GM03348 (cell line): ENCODE results near the gene RYR2.
"Not testable (repeated sequence)": the region's sequence is repeated elsewhere in the genome, so short reads cannot be mapped to it uniquely, and the experiment has no call there.

Experiments used
- DNase-seq: peaks from one replicate; pipeline ENCODE4 v3.0.0; 2012; ENCODE audit warnings: low spot score

The RYR2 gene

DNA sequence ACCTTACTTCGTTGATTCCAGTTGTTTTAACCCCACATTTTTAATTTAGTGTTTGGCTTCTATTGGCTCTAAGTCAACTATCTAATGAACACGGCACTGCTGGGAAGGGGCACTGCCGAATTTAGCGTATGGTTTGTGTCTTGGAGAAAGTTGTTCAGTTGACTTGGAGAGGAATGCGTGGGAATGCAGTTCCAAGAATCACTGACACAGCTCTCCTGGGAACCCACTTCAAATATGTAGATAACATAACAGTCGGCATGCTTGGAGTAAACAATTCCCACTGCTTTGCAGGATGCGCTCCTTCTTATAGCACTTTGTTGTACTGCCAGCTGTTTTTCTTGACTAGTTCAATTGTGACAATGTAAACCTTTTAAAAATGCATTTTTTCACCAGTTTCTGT, 104.3 kb downstream of the RYR2 start:
- no peak for DNase-seq

DNA sequence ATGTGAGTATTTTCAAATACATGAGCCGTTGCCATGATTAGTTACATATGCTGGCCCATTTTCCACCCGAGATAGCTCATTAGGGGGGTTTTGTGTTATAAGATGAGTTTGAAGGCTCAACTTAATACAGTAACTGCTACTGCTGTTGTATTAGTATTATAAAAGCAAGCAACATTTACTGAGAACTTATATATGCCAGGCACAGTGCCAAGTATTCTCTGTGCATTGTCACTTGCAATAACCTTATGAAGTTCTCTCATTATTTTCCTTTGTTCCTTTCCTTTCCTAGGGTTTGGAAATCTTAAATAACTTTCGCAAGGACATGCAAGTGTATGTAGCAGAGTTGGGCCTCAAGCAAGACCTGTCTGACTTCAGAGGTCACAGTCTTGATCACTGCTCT, 107.9 kb downstream of the RYR2 start:
- DNase-seq, result no peak

- not testable (repeated sequence) for DNase-seq
These were observed 110.0 kb downstream of the RYR2 start for GRCh38 chr1:237151979-237152378.

GRCh38 chr1:237152506-237153335, 110.7 kb downstream of the RYR2 start:
- DNase-seq, result no peak

DNA sequence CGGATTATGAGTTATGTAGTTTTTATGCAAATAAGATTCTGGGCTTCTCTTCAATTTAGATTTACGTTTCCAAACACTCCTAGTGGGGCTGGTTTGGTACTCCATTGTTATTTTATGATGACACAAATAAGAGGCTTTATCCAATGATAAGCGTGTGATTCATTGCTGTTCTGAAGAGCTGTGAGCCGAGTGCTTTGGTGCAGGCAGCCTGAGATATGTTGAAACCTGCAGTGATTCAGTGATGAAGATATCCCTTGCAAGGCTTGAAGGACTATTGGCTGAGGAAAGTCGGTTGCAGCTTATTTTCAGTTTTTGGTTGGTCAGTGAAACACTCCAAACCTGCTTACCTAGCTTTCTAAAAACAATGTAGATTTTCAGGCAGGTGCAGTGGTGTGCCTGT, 112.2 kb downstream of the RYR2 start:
- no peak for DNase-seq

DNA sequence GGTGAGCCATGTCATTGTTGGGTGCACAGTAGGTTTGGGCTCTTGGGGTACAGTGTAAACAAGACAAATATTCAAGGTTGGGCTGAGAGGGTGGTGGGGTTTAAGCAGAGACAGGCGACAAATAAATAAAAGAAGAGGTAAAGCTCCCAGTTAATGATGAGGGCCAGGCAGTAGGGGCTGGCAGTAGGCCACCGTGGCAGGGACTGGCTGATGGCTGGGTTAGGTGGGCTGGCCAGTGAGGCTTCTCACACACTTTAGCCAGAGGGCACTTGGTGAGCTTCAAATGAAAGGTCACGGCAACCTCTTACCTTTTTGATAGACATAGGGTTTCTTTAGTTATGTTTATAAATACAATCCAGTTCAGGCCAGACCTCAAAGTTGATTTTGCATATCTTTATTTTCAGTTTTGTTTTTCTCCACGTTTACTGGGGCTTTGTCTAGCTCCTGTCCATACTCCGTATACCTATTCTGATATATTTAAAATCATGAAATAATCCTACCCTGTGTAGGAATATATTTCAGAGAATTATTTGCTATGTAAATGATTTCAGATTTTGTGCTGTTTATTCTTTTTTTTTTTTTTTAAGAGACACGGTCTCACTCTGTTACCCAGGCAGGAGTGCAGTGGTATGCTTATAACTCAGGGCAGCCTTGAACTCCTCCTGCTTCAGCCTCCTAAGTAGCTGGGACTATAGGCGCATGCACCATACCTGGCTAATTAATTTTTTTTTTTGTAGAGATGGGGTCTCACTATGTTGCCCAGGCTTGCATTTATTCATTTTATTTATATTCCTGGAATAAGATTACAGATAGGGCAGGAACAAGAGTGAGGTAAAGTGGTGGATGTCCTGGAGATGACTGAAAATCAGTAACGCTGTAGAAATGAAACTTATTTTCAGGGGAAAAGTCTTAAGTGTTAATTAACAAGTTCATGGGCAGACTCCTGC, 122.7 kb downstream of the RYR2 start:
- no peak for DNase-seq

GRCh38 chr1:237166086-237166485, 124.1 kb downstream of the RYR2 start:
- DNase-seq, result no peak

DNA sequence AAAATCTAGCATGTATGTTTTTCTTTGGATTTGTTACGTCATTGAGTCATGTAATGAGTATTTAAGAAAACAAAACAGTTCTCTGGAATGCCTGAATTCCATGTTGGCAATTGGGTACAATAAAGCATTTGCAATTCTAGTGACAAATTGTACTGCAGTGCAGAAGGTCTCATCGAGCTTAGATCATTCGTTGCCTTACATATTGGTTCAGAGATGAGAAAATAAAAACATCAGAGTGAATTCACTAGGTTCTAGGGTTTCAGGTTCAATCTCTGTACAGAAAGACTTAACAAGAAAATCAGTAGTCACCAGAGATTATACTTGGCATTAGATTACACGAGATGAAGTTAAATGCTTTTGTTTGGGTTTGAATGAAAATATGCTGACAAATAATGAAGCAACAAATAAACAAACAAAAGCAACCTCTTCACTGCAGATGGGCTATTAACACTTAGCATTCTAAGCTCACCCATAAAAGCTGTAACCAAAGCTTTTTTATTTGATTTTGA, 124.7 kb downstream of the RYR2 start:
- no peak for DNase-seq

- DNase-seq, result no peak
These were observed 128.2 kb downstream of the RYR2 start for GRCh38 chr1:237170149-237170548.

DNA sequence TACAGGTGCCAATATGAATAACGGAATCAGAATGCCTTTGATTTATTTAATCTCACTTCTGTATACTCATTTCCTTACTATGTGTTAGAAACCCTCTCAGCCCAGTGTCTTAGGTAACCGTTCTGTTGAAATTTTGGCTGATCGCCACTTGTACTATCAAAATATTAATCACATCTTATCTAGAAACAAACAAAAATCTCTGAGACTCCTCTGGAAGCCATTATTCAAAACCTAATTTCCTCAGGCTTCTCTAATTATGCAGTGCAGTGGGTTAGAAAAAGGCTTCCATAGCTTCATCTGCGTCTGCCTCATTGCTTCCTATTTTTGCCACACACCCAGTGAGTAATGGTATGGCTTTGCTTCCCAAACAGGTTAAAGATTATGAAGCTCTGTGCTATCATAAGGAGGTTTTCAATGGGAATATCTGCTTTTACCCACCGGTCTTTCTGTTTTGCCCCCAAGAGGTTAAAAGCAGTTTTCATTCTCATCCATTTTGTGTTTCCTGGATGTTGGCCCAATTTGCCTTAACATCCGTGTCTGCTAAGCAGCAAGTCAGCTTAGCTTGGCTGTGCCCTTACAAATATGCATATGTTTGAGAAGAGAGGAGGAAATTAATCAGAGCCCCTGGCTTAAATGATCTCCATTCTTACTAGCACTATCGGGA, 129.6 kb downstream of the RYR2 start:
- no peak for DNase-seq

- no peak for DNase-seq
These were observed 130.1 kb downstream of the RYR2 start for GRCh38 chr1:237172118-237172485.

DNA sequence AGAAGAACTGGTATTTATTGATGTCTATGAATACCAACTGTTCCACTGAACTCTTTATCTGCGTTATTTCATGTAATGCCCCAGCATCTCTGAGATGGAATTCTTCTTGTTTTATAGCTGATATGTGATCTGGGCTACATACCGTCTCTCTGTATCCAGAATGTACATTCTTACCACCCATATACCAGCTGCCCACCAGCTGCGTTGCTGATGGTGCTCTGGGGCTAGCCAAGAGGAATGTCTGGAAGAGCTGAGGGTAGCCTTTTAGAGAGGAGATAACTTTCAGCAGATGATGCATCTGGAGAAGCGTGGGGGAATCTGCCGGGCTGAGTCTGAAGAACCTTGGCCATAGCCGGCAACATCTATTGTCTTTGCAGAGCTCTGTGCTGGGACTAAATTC, 137.5 kb downstream of the RYR2 start:
- DNase-seq, result no peak

GRCh38 chr1:237180256-237180655, 138.3 kb downstream of the RYR2 start:
- no peak for DNase-seq

- DNase-seq, result no peak
These were observed 139.8 kb downstream of the RYR2 start for GRCh38 chr1:237181743-237182317.

GRCh38 chr1:237183963-237184540, 142.1 kb downstream of the RYR2 start:
- no peak for DNase-seq

GRCh38 chr1:237186675-237187074, 144.7 kb downstream of the RYR2 start:
- no peak for DNase-seq

DNA sequence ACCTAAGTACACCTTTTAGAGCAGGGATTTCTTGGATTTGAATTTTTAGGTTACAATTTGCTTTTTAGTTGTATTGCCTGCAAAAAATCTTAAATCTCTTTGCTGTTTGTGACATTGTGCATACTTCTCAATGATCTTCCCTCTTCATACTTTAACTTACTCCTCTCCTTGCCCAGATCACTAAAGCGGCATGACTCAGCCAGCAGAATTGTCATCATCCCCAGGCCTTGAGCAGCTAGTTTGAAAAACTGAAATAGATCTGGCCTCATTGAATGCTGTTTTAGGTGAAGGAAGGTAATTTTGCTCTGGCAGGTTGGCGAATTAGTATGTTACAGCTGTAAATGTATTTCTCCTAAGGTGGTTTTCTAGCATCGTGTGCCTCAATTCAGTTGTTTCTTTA, 145.9 kb downstream of the RYR2 start:
- DNase-seq, result no peak

- no peak for DNase-seq
These were observed 149.4 kb downstream of the RYR2 start for GRCh38 chr1:237191403-237191802.

- DNase-seq, result no peak
These were observed 155.8 kb downstream of the RYR2 start for GRCh38 chr1:237197470-237198425.

- DNase-seq, result no peak
These were observed 157.0 kb downstream of the RYR2 start for GRCh38 chr1:237199026-237199425.
